D721Med (cell line): ENCODE data around the gene KLF15.

Source experiments
- DNase-seq: peaks from one replicate; pipeline ENCODE4 v3.0.0; 2011; ENCODE audit warnings: low spot score; ENCODE audit not compliant: insufficient read length
- FAIRE-seq: peaks from 2 replicates; lab custom pipeline; 2011; peaks lifted over from hg19 to GRCh38; lab: Jason Lieb, UNC
- CTCF ChIP-seq: IDR thresholded peaks from 2 replicates; pipeline ENCODE4 v1.5.1; 2012; ENCODE audit warnings: mild to moderate bottlenecking, control low read depth; ENCODE audit not compliant: insufficient read depth; ENCODE audit errors: missing control alignments

KLF15 gene

DNA sequence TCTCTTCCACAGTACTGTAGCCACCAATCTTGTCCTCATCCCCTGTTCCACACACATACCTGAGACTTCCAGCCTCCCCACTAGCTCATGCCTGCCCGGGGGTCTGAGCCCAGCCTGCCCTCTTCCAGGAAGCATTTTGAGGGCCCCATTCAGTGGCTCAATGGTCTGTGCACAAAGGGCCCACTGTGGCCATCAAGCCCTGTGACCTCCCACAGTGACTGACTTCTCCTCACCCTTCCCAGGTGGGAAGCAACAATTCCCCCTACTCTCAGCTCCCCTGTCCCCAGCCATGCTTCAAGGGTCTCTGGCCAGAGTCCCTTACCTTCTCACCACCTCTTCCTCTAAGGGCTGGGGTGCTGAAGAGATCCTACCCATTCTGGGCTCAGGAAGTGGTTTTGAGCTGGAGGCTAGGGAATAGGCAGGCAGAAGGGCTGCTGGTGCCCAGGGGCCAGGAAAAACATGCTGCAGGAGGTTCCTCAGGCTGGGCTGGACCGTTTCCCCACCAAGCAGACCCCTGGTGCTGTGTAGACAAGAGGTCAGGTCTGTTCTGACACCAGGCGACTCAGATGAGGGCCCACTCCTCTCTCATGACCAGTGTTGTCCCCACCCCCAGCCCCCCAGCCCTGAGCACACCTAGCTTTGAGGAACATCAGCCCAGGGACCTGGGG, 3.0 kb upstream of the KLF15 start:
- FAIRE-seq: no peak
- no peak for DNase-seq
- TF ChIP-seq CTCF: no peak

GRCh38 chr3:126358816-126359181, 1.6 kb upstream of the KLF15 start:
- FAIRE-seq: no peak
- no peak for TF ChIP-seq CTCF
- no peak for DNase-seq

- no peak for DNase-seq
- no peak for TF ChIP-seq CTCF
- no peak for FAIRE-seq
Observed at GRCh38 chr3:126358038-126358815, 1.0 kb upstream of the KLF15 start.

DNA sequence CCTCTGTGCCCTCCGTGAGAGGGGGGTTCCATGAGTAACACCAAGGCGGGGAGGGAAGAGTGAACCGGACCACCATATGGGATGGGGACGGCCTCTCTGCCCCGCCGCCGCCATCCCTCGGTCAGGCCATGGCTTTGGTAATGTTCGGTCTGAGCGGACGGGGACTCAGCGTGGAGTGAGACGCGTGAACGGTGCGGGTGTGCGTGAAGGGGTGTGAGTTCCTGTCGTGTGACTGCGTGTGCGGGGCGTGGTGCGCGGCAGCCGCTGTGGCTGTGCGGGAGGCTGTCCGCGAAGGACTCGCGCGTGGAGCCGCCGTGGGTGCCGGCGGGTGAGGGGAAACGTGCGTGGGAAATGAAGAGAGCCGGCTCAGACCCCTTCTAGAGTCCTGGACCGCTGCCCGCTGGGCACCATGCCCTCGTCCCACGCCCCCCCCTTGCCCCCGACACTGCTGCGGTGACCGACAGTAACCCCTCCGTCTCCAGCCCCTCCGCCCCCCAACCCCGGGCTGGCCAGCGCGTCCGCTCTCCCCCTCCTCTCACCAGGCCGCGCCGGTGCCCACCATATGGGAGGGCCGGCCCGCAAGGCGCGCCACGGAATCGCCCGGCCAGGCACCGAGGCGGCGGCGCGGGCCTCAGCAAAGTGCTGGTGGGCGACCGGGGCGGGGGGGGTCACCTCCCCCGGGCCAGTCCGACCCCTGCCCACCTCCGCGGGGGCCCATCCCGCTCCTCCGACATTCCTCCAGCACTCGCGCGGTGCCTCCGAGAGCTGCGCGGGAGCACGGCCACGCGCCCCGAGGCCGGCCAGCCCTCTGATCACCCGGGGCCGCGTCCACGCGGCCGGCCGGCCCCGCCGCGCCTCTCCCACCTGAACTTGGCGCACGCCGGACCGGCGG, 589 bp downstream of the KLF15 start:
- TF ChIP-seq CTCF: no peak
- FAIRE-seq (no peak), DNase-seq (no peak)

DNA sequence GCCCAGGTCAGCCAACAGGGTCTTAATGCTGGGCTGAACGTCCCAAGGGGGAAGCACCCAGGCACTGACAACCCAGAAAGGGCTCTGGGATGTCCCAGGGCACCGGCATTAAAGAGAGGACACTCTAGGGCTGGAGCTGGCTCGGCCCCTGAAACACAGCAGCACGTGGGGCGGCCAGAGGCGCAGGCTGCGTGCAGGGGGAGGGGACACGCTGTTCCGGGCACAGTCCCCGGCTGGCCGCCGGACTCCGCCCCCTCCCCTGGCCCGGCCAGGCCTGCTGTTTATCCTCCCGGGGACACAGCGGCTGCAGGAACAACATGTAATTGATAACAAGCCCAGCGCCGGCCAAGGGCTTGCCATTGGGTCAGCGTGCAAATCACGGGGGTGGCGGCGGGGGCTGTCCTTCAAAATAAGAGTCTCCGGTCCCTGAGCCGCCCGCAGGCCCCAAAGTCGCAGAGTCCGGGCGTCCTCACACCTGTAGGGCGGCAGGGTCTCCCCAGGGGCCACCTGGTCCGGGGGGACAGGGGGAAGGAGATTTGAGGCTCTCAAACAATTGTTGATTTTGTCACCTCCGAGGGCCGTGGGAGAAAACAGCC, 1.3 kb downstream of the KLF15 start:
- FAIRE-seq (no peak), DNase-seq (peak; percentile 83)
- no peak for TF ChIP-seq CTCF

DNA sequence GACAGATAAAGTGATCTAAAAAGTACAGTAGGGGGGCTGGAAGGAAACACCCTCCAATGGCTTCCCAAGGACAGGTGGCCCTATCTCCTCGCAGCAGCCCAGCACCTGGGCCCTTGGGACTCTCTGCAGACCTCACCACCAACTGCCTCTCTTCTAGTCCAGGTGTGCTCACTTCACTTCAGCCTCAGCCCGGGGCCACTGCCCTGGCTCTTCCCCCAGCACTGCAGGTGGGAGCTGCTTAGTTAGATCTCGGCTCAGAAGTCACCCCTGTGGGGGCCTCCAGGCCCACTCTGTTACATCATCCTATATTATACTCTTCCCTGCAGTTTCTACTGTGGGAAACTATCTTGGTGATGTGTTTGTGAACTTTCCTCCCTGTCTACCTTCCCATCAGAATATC, 2.0 kb downstream of the KLF15 start:
- no peak for FAIRE-seq
- TF ChIP-seq CTCF: no peak
- no peak for DNase-seq
